ENCODE measurements around the gene MTAP.

The MTAP gene

DNA sequence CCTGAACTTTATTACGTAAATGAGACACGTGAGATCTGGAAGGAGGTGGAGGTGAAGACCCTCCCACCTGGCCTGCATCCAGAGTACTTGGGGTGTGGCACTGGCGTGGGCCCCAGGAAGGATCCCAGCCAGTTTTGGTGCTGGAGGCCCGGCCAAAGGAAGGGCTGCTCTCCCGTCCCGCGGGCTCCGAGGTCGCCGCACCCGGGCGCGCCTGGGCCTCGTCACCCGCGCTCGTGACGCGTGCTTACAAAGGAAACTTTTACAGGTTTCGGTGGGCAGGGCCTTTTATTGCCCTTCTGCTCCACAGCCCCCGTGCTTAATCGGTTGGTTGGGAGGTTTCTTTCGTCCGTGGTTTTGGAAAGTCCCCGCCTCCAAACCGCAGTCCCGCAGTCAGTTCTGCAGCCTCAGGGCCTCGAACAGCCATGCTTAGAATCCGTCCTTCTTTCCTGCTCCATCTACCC is 162.5 kb downstream of the MTAP start:
- TF ChIP-seq, protein P1, sequence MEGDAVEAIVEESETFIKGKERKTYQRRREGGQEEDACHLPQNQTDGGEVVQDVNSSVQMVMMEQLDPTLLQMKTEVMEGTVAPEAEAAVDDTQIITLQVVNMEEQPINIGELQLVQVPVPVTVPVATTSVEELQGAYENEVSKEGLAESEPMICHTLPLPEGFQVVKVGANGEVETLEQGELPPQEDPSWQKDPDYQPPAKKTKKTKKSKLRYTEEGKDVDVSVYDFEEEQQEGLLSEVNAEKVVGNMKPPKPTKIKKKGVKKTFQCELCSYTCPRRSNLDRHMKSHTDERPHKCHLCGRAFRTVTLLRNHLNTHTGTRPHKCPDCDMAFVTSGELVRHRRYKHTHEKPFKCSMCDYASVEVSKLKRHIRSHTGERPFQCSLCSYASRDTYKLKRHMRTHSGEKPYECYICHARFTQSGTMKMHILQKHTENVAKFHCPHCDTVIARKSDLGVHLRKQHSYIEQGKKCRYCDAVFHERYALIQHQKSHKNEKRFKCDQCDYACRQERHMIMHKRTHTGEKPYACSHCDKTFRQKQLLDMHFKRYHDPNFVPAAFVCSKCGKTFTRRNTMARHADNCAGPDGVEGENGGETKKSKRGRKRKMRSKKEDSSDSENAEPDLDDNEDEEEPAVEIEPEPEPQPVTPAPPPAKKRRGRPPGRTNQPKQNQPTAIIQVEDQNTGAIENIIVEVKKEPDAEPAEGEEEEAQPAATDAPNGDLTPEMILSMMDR (IDR thresholded peaks at IDR 0.05; ENCODE audit: control extremely low read depth, extremely low read depth, low read depth, missing control alignments): no peak
- DNase-seq (ENCODE audit: extremely low spot score): peak; percentile 52
- ChIA-PET CTCF (interaction anchor here (1.0 to 1.6 kb wide), 3 partner anchors 10 to 32 kb away, joined by 3 read pairs; no protein-coding TSS in a partner anchor), POLR2A (no interaction called here)

- peak; percentile 77 for DNase-seq (ENCODE audit: extremely low spot score)
- POLR2A ChIA-PET: no interaction called here
- TF ChIP-seq, protein P1 (IDR thresholded peaks at IDR 0.05; ENCODE audit: control extremely low read depth, extremely low read depth, low read depth, missing control alignments): peak; percentile 52
- CTCF ChIA-PET: interaction anchor here (1.0 to 1.2 kb wide), 3 partner anchors 12 to 130 kb away, joined by 3 to 4 read pairs (median 4); partner anchors contain the start of gene CDKN2B
Measured at GRCh38 chr9:21965401-21965951, 163.0 kb downstream of the MTAP start.

- TF ChIP-seq, protein P1 (IDR thresholded peaks at IDR 0.05; ENCODE audit: control extremely low read depth, extremely low read depth, low read depth, missing control alignments): no peak
- POLR2A ChIA-PET: no interaction called here
- CTCF ChIA-PET: interaction anchor here (1.0 to 1.2 kb wide), 3 partner anchors 11 to 131 kb away, joined by 3 to 4 read pairs (median 4); partner anchors contain the start of gene CDKN2B
- no peak for DNase-seq (ENCODE audit: extremely low spot score)
Measured at GRCh38 chr9:21966140-21966851, 163.9 kb downstream of the MTAP start.

GRCh38 chr9:21967169-21967568 is 164.7 kb downstream of the MTAP start:
- POLR2A ChIA-PET: no interaction called here
- no peak for DNase-seq (ENCODE audit: extremely low spot score)
- TF ChIP-seq, protein P1 (IDR thresholded peaks at IDR 0.05; ENCODE audit: control extremely low read depth, extremely low read depth, low read depth, missing control alignments): no peak
- CTCF ChIA-PET: interaction anchor here (1.3 kb wide), 1 partner anchor 42 kb away, joined by 6 read pairs; the partner anchor contains the start of gene CDKN2B

GRCh38 chr9:21967702-21968101 is 165.3 kb downstream of the MTAP start:
- no peak for DNase-seq (ENCODE audit: extremely low spot score)
- TF ChIP-seq, protein P1 (IDR thresholded peaks at IDR 0.05; ENCODE audit: control extremely low read depth, extremely low read depth, low read depth, missing control alignments): no peak
- CTCF ChIA-PET: interaction anchor here (1.3 to 1.5 kb wide), 2 partner anchors 12 to 41 kb away, joined by 3 to 6 read pairs; partner anchors contain the start of gene CDKN2B
- POLR2A ChIA-PET: no interaction called here

DNA sequence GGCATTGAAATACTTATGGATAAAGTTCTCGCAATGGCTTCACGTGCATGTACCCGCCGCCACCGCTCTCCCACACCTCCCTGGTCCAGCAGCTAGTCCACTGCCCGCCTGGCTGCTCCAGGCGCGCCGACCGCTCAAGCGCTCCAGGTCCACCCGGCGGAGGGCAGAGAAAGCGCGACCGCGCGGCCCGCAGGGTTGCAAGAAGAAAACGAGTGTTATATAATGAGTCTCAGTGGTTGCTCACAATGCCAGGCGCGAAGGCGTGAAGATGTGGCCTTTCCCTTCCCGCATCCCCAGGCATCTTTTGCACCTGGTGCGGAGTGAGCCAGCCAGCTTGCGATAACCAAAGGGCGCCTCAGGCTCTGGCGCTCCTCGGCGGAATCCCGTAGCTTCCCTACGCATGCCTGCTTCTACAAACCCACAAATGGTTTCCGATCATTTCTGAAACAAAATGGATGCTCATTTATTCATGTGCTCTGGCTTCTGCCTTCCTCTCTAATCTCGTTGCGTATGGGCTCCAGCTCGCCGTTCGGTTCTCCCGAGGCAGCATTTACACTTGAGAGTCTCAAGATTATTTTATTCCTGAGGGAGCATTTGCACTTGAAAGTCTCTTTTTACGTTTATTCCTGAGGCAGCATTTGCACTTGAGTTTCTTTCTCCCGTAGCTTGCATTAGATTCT is 166.0 kb downstream of the MTAP start:
- TF ChIP-seq, protein P1 (IDR thresholded peaks at IDR 0.05; ENCODE audit: control extremely low read depth, extremely low read depth, low read depth, missing control alignments): no peak
- POLR2A ChIA-PET: no interaction called here
- DNase-seq (ENCODE audit: extremely low spot score): no peak
- CTCF ChIA-PET: interaction anchor here (0.8 to 4.0 kb wide), 6 partner anchors 11 to 155 kb away, joined by 3 to 27 read pairs (median 4); partner anchors contain the start of gene CDKN2B

Data from GM10248 (cell line).